HL-60 (cell line): ENCODE data around the gene IL13.

Experiments used
- DNase-seq, 2 experiments: peaks; one replicate each; pipeline ENCODE4 v3.0.0-alpha.2; 2010 to 2020; ENCODE audit warnings: low read depth in 1 of 2, low spot score in 1 of 2
- H3K27ac ChIP-seq: fragments of 250-450 bp; sonication (Bioruptor Pico); replicated peaks from 2 replicates; pipeline ENCODE4 v1.5.1; 2020; ENCODE audit warnings: mild to moderate bottlenecking, moderate library complexity
- H3K27me3 ChIP-seq: fragments of 250-450 bp; sonication (Bioruptor Pico); 2 replicates; pipeline ENCODE4 v1.5.1; 2021; ENCODE audit warnings: mild to moderate bottlenecking, moderate library complexity; ENCODE audit not compliant: insufficient read depth, poor library complexity, severe bottlenecking
- H3K4me3 ChIP-seq: replicated peaks from 2 replicates; pipeline ENCODE4 v1.5.1; 2011; ENCODE audit warnings: mild to moderate bottlenecking, control low read depth, low read length; ENCODE audit not compliant: insufficient read depth
- CTCF ChIP-seq: IDR thresholded peaks from one replicate; pipeline ENCODE4 v1.5.1; 2011; ENCODE audit warnings: low read length, control low read depth, inconsistent platforms; ENCODE audit not compliant: insufficient read depth
- GABPA ChIP-seq: IDR thresholded peaks from 2 replicates; pipeline ENCODE4 v1.6.1; 2012; ENCODE audit warnings: low read depth
- POLR2AphosphoS5 ChIP-seq: IDR thresholded peaks from 2 replicates; pipeline ENCODE4 v1.6.1; 2012; ENCODE audit warnings: low read depth
- REST ChIP-seq: IDR thresholded peaks from 2 replicates; pipeline ENCODE4 v1.6.1; 2012; ENCODE audit warnings: low read depth; ENCODE audit not compliant: insufficient replicate concordance
- SPI1 ChIP-seq: IDR thresholded peaks from 2 replicates; pipeline ENCODE4 v1.6.1; 2012; ENCODE audit warnings: low read depth, mild to moderate bottlenecking, borderline replicate concordance

Gene IL13

GRCh38 chr5:132667309-132667708, 9.3 kb downstream of the IL13 start:
- no peak for DNase-seq
- H3K27me3 ChIP-seq = no peaks in the 10 kb centered on the region
- TF ChIP-seq CTCF (no peak), SPI1 (no peak), POLR2AphosphoS5 (no peak), REST (no peak), GABPA (no peak)
- no peak overlapping the region for H3K27ac ChIP-seq
- no peak overlapping the region for H3K4me3 ChIP-seq

GRCh38 chr5:132667761-132668705, 10.1 kb downstream of the IL13 start:
- Histone ChIP-seq H3K27me3 (no peaks in the 10 kb centered on the region), H3K4me3 (no peak overlapping the region), H3K27ac (no peak overlapping the region)
- DNase-seq = no peak
- no peak for TF ChIP-seq SPI1
- TF ChIP-seq GABPA = no peak
- no peak for TF ChIP-seq CTCF
- TF ChIP-seq POLR2AphosphoS5 = no peak
- TF ChIP-seq REST = no peak

GRCh38 chr5:132668706-132669454, 10.9 kb downstream of the IL13 start:
- no peak overlapping the region for H3K4me3 ChIP-seq
- H3K27ac ChIP-seq = no peak overlapping the region
- no peaks in the 10 kb centered on the region for H3K27me3 ChIP-seq
- DNase-seq = no peak
- no peak for TF ChIP-seq REST
- TF ChIP-seq POLR2AphosphoS5 = no peak
- TF ChIP-seq GABPA = no peak
- no peak for TF ChIP-seq SPI1
